HCT116 (cell line): ENCODE results near the gene PCED1A. TPM values are rescaled to one million over a fixed set of nuclear protein-coding genes. Genes with fewer than 3 reads are reported as not detected.

Source experiments
- ATAC-seq: fragments of 200-7000 bp; cut with Tn5 transposase; 2 replicates; pipeline ENCODE4 v1.9.1; 2020; ENCODE audit warnings: mild to moderate bottlenecking, moderate library complexity
- BruUV-seq: library from RNA; stranded (reverse); fragments of 400-500 nt; replicated peaks from 2 replicates; lab custom pipeline; 2021; lab: Mats Ljungman, UMichigan
- CTCF ChIA-PET: fragments of 300-600 bp; sonication (Branson Sonifier 250); formaldehyde crosslinking; loops from one replicate; lab custom pipeline; 2021; ENCODE audit warnings: antibody characterized with exemption; lab: Charles Lee
- POLR2A ChIA-PET: fragments of 300-600, 350-600 bp; sonication (Branson Sonifier 250); formaldehyde crosslinking; loops from one replicate; lab custom pipeline; 2021; ENCODE audit warnings: antibody characterized with exemption; lab: Charles Lee
- RAD21 ChIA-PET, 2 experiments: fragments of 300-600 bp; sonication (Branson Sonifier 250); formaldehyde crosslinking; loops; one replicate each; lab custom pipeline; 2023; ENCODE audit warnings: low total read pairs in 2 of 2; ENCODE audit not compliant: uncharacterized antibody in 2 of 2, unreplicated experiment in 2 of 2, low non-redundant PET in 1 of 2; lab: Charles Lee
- DNase-seq: peaks from one replicate; pipeline ENCODE4 v3.0.0-alpha.2; 2010; ENCODE audit warnings: low read depth, low spot score
- H2AFZ ChIP-seq: fragments of 200-600 bp; shearing (Covaris generic), sonication (generic); 2 replicates; pipeline ENCODE4 v1.6.1; 2017; ENCODE audit warnings: low read depth, mixed run types, mixed read lengths, antibody characterized with exemption, low read length; ENCODE audit not compliant: poor library complexity, severe bottlenecking
- H3K27ac ChIP-seq: 2 replicates; pipeline ENCODE4 v1.5.1; 2012; ENCODE audit warnings: low read depth, low read length
- H3K27me3 ChIP-seq: fragments of 200-600 bp; sonication (generic); 2 replicates; pipeline ENCODE4 v1.6.1; 2016; ENCODE audit warnings: mixed run types, low read length, mixed read lengths; ENCODE audit not compliant: insufficient read depth
- H3K36me3 ChIP-seq, 2 experiments: fragments of 200-500 bp in 1 of 2; fragments of 200-600 bp in 1 of 2; sonication (Bioruptor generic) in 1 of 2; sonication (generic) in 1 of 2; 2 replicates each; pipeline versions ENCODE4 v1.5.1 to v1.6.1; 2014 to 2016; ENCODE audit warnings: low read length in 2 of 2, inconsistent platforms in 1 of 2, mixed read lengths in 1 of 2, mixed run types in 1 of 2; ENCODE audit not compliant: insufficient read depth in 2 of 2, control insufficient read depth in 1 of 2
- H3K4me1 ChIP-seq, 2 experiments: fragments of 200-600 bp in 1 of 2; sonication (generic) in 1 of 2; 2 replicates each; pipeline versions ENCODE4 v1.5.1 to v1.6.1; 2012 to 2017; ENCODE audit warnings: low read length in 2 of 2, inconsistent platforms in 1 of 2, mild to moderate bottlenecking in 1 of 2, mixed read lengths in 1 of 2, mixed run types in 1 of 2, moderate library complexity in 1 of 2; ENCODE audit not compliant: insufficient read depth in 2 of 2, control insufficient read depth in 1 of 2
- H3K4me2 ChIP-seq: fragments of 200-600 bp; sonication (generic); 2 replicates; pipeline ENCODE4 v1.6.1; 2017; ENCODE audit warnings: mixed run types, low read length, mixed read lengths
- H3K4me3 ChIP-seq, 2 experiments: fragments of 200-600 bp in 1 of 2; sonication (generic) in 1 of 2; replicated peaks in 1 of 2; 2 replicates each; pipeline ENCODE4 v1.5.1; 2011 to 2016; ENCODE audit warnings: low read length in 2 of 2, control low read depth in 1 of 2, low read depth in 1 of 2, mild to moderate bottlenecking in 1 of 2, mixed read lengths in 1 of 2, mixed run types in 1 of 2
- H3K79me2 ChIP-seq: fragments of 200-600 bp; sonication (generic); 2 replicates; pipeline ENCODE4 v1.6.1; 2017; ENCODE audit warnings: mild to moderate bottlenecking, mixed run types, low read length, moderate library complexity, mixed read lengths; ENCODE audit not compliant: insufficient read depth
- H3K9ac ChIP-seq: fragments of 200-600 bp; sonication (generic); 2 replicates; pipeline ENCODE4 v1.6.1; 2016; ENCODE audit warnings: low read length, mixed read lengths
- H3K9me2 ChIP-seq: fragments of 200-600 bp; sonication (generic), shearing (Covaris generic); 2 replicates; pipeline ENCODE4 v1.6.1; 2017; ENCODE audit warnings: mixed run types, mild to moderate bottlenecking, moderate library complexity; ENCODE audit not compliant: insufficient read depth
- H3K9me3 ChIP-seq, 2 experiments: fragments of 200-500 bp in 1 of 2; fragments of 200-600 bp in 1 of 2; sonication (Bioruptor generic) in 1 of 2; sonication (generic) in 1 of 2; 2 replicates each; pipeline ENCODE4 v1.6.1; 2014 to 2017; ENCODE audit warnings: low read length in 2 of 2, mixed read lengths in 2 of 2, inconsistent platforms in 1 of 2, low read depth in 1 of 2, mild to moderate bottlenecking in 1 of 2, mixed run types in 1 of 2, moderate library complexity in 1 of 2; ENCODE audit not compliant: control insufficient read depth in 1 of 2, insufficient read depth in 1 of 2
- H4K20me1 ChIP-seq: fragments of 200-600 bp; sonication (generic), shearing (Covaris generic); 2 replicates; pipeline ENCODE4 v1.6.1; 2017; ENCODE audit warnings: mixed run types, mild to moderate bottlenecking, moderate library complexity; ENCODE audit not compliant: insufficient read depth
- ATF3 ChIP-seq: IDR thresholded peaks from 2 replicates; pipeline ENCODE4 v1.6.1; 2012
- CBX3 ChIP-seq: IDR thresholded peaks from 2 replicates; pipeline ENCODE4 v1.6.1; 2012; ENCODE audit warnings: low read depth
- EZH2 ChIP-seq: fragments of 200-600 bp; sonication (generic); IDR thresholded peaks from 2 replicates; pipeline ENCODE4 v1.6.1; 2017; ENCODE audit warnings: antibody characterized with exemption, mixed run types
- EZH2phosphoT487 ChIP-seq: fragments of 200-600 bp; IDR thresholded peaks from 2 replicates; pipeline ENCODE4 v1.6.1; 2018; ENCODE audit warnings: antibody characterized with exemption, borderline replicate concordance
- FOSL1 ChIP-seq: IDR thresholded peaks from 2 replicates; pipeline ENCODE4 v1.6.1; 2012; ENCODE audit warnings: low read depth
- JUND ChIP-seq: IDR thresholded peaks from 2 replicates; pipeline ENCODE4 v1.6.1; 2012
- MAX ChIP-seq: IDR thresholded peaks from 2 replicates; pipeline ENCODE4 v1.6.1; 2012
- POLR2A ChIP-seq: IDR thresholded peaks from 2 replicates; pipeline ENCODE4 v1.7.0; 2011; ENCODE audit warnings: borderline replicate concordance; ENCODE audit not compliant: insufficient read depth, insufficient read length; ENCODE audit errors: extremely low read depth
- POLR2AphosphoS5 ChIP-seq: IDR thresholded peaks from 2 replicates; pipeline ENCODE4 v1.6.1; 2011; ENCODE audit warnings: mild to moderate bottlenecking, low read depth, low read length, moderate library complexity
- RAD21 ChIP-seq: IDR thresholded peaks from 2 replicates; pipeline ENCODE4 v1.6.1; 2012; ENCODE audit warnings: low read depth, mild to moderate bottlenecking
- SIN3A ChIP-seq: IDR thresholded peaks from 2 replicates; pipeline ENCODE4 v1.6.1; 2012; ENCODE audit warnings: low read depth
- SP1 ChIP-seq: IDR thresholded peaks from 2 replicates; pipeline ENCODE4 v1.6.1; 2012; ENCODE audit warnings: low read depth
- SRF ChIP-seq: IDR thresholded peaks from 2 replicates; pipeline ENCODE4 v1.6.1; 2012; ENCODE audit warnings: low read depth
- TCF7L2 ChIP-seq: IDR thresholded peaks from 2 replicates; pipeline ENCODE4 v1.7.0; 2011; ENCODE audit warnings: borderline replicate concordance, inconsistent platforms; ENCODE audit not compliant: insufficient read depth, insufficient read length; ENCODE audit errors: extremely low read depth
- ZBTB33 ChIP-seq: IDR thresholded peaks from 2 replicates; pipeline ENCODE4 v1.6.1; 2011; ENCODE audit warnings: mild to moderate bottlenecking, low read length, moderate library complexity; ENCODE audit not compliant: insufficient replicate concordance; ENCODE audit errors: extremely low read depth
- ZFX ChIP-seq: fragments of 450-650 bp; IDR thresholded peaks from 2 replicates; pipeline ENCODE4 v1.6.1; 2017
- ZNF274 ChIP-seq: fragments of 200-500 bp; sonication (Bioruptor generic); IDR thresholded peaks from 2 replicates; pipeline ENCODE4 v1.6.1; 2014; ENCODE audit warnings: mild to moderate bottlenecking, low read depth, low read length, inconsistent platforms
- intact Hi-C: fragments of 100-400 bp; cut with micrococcal nuclease; formaldehyde crosslinking; loops from 2 replicates; pipeline ENCODE4 v1.10.0; 2022
- total RNA-seq: library from RNA; stranded (reverse); gene quantifications from one replicate; pipeline ENCODE4 v1.2.1, GENCODE V29; 2021; ENCODE audit not compliant: unreplicated experiment
- TF ChIP-seq, protein P1 (sequence below): IDR thresholded peaks from 2 replicates; pipeline ENCODE4 v1.6.1; 2012; ENCODE audit warnings: low read depth

PCED1A gene
- total RNA-seq, 1 experiment from 2014 or later = 31.8 TPM

DNA sequence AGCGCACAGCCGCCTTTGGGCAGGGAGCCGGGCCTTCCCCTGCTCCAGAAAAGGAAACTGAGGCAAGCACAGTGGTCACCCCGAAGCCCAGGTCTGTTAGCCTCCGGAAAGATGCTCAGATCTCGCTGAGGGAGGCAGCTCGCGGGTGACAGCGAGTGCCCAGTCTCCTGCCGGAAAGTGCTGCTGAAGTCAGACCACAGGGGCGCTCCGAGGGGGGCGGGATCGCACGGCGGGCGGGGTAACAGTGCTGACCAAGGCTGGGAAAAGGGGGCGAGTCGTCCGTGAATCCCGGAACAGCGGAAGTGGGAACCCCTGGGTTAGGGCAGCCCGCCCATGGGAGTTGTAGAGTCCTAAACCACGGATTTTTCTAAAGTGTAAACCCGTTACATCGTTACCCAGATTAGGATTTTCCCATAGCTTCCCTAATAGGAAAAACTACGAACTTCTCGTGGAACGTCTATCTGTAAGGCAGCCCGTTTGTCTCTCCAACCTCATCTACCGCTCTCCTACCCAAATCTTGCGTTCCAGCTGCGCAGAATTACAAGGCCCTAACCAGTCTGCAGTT, 594 bp upstream of the PCED1A start (continued):
- TF ChIP-seq ZBTB33 (no peak), CBX3 (no peak)

GRCh38 chr20:2839732-2840137, 720 bp downstream of the PCED1A start:
- Histone ChIP-seq H3K27ac (peak overlapping the region; percentile 97; the same call in 1 of the 2 replicates), H3K79me2 (peaks cover 12% of the 10 kb centered on the region), H4K20me1 (no peaks in the 10 kb centered on the region), H3K4me1 (peaks cover 13 to 20% of the 10 kb centered on the region in 2 experiments; a peak in 3 of 4 replicates), H3K4me3 (peak overlapping the region; percentile 73 to 96), H3K36me3 (no peaks in the 10 kb centered on the region), H3K9me3 (no peaks in the 10 kb centered on the region), H3K27me3 (no peaks in the 10 kb centered on the region), H3K9me2 (no peaks in the 10 kb centered on the region), H3K9ac (peak overlapping the region; percentile 81), H3K4me2 (peak overlapping the region; percentile 98), H2AFZ (no peak overlapping the region)
- intact Hi-C loops = no loop called here
- POLR2A ChIA-PET = no interaction called here
- ATAC-seq = no peak
- RAD21 ChIA-PET = no interaction called here
- CTCF ChIA-PET = no interaction called here
- BruUV-seq = no TSS peak
- TF ChIP-seq ZBTB33 = no peak
- no peak for TF ChIP-seq ATF3
- TF ChIP-seq SRF = no peak
- no peak for TF ChIP-seq MAX
- TF ChIP-seq RAD21 = no peak
- TF ChIP-seq ZNF274 = no peak
- TF ChIP-seq POLR2A = no peak
- no peak for TF ChIP-seq ZFX
- TF ChIP-seq, protein P1, sequence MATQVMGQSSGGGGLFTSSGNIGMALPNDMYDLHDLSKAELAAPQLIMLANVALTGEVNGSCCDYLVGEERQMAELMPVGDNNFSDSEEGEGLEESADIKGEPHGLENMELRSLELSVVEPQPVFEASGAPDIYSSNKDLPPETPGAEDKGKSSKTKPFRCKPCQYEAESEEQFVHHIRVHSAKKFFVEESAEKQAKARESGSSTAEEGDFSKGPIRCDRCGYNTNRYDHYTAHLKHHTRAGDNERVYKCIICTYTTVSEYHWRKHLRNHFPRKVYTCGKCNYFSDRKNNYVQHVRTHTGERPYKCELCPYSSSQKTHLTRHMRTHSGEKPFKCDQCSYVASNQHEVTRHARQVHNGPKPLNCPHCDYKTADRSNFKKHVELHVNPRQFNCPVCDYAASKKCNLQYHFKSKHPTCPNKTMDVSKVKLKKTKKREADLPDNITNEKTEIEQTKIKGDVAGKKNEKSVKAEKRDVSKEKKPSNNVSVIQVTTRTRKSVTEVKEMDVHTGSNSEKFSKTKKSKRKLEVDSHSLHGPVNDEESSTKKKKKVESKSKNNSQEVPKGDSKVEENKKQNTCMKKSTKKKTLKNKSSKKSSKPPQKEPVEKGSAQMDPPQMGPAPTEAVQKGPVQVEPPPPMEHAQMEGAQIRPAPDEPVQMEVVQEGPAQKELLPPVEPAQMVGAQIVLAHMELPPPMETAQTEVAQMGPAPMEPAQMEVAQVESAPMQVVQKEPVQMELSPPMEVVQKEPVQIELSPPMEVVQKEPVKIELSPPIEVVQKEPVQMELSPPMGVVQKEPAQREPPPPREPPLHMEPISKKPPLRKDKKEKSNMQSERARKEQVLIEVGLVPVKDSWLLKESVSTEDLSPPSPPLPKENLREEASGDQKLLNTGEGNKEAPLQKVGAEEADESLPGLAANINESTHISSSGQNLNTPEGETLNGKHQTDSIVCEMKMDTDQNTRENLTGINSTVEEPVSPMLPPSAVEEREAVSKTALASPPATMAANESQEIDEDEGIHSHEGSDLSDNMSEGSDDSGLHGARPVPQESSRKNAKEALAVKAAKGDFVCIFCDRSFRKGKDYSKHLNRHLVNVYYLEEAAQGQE = no peak
- no peak for TF ChIP-seq SP1
- TF ChIP-seq EZH2phosphoT487 = no peak
- TF ChIP-seq TCF7L2 = no peak
- no peak for TF ChIP-seq JUND
- no peak for TF ChIP-seq EZH2
- no peak for TF ChIP-seq FOSL1
- no peak for TF ChIP-seq SIN3A
- no peak for TF ChIP-seq POLR2AphosphoS5
- DNase-seq = no peak
